KOPT-K1 (cell line): ENCODE results near the gene ATP5ME.

Experiments used
- H3K27ac ChIP-seq: fragments of 200-600 bp; sonication (generic); 2 replicates; pipeline ENCODE4 v1.5.1; 2016; ENCODE audit warnings: antibody characterized with exemption, mild to moderate bottlenecking, low read depth, low read length; ENCODE audit not compliant: poor library complexity, severe bottlenecking
- H3K36me3 ChIP-seq: fragments of 200-600 bp; sonication (generic); 2 replicates; pipeline ENCODE4 v1.5.1; 2017; ENCODE audit warnings: antibody characterized with exemption, mild to moderate bottlenecking, low read length, moderate library complexity; ENCODE audit not compliant: insufficient read depth
- H3K9me3 ChIP-seq: fragments of 200-600 bp; sonication (generic); 2 replicates; pipeline ENCODE4 v1.5.1; 2017; ENCODE audit warnings: antibody characterized with exemption, low read length, mild to moderate bottlenecking; ENCODE audit not compliant: insufficient read depth, poor library complexity, severe bottlenecking

The ATP5ME gene

DNA sequence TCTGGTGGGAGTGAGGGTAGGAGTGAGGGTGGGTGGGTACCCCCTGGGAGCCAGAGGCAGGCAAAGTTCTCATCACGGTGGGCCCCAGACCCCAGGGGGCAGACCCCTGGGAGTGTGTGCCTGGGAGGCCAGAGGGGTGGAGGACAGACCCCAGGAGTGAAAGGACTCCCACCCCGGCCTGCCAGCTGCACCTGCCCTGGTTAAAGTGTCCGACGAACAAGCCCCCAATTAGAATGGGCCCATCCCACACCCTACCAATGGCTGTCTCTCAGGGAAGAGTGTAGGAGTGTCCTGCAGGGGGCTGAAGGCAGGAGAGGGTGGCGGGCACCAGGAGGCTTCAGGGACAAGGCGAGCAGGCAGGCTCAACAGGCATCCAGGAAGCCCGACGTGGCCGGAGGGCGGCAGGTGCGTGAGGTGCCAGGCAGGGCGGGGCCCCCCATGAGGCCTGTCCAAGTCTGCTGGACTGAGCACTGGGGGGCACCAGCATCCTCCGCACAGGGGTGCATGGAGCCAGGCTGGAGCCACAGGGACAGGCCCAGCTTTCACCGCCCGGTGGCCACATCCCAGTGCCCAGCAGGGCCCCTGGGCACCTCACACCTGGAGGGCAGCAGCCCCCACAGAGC lies 40.0 kb downstream of the ATP5ME start:
- Histone ChIP-seq H3K27ac (no peak overlapping the region), H3K36me3 (no peaks in the 10 kb centered on the region), H3K9me3 (peaks cover 46% of the 10 kb centered on the region)

DNA sequence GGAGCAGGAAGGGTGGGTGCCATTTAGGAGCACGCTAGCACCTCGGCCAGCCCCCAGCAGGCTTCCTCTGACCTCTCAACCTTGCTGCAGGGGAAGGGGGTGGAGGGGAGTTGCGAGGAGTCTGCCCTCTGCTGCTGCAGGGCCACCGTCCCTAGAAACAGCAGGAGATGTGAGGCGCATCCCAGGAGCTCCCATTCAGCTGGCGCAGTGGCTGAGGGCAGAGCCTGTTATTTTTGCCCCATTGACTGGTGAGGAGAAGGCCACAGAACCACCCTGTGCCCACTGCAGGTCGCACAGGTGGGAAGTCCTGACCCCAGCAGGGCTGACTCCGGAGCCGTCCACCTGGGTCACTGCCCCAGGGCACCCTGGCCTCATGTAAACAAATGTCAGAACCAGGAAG lies 40.7 kb downstream of the ATP5ME start:
- H3K9me3 ChIP-seq: peaks cover 53% of the 10 kb centered on the region
- H3K36me3 ChIP-seq: no peaks in the 10 kb centered on the region
- H3K27ac ChIP-seq: no peak overlapping the region

DNA sequence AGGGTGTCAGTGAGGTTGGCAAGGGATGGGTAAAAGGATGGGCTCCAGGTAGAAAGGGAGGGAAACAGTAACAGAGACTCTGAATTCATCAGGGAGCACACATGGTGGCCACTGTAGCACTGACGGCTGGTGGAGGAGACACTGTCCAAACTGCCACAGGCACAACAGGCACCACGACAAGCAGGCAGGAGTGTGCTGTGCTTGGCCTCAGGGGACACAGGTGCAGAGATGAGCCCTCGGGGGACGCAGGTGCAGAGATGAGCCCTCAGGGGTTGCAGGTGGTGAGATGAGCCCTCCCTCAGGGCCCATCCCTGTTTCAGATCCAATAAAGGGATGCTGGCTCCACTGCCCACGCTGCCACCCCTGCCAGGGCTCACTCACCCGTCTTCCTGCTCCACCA lies 41.1 kb downstream of the ATP5ME start:
- Histone ChIP-seq H3K36me3 (no peaks in the 10 kb centered on the region), H3K9me3 (peaks cover 54% of the 10 kb centered on the region), H3K27ac (no peak overlapping the region)

DNA sequence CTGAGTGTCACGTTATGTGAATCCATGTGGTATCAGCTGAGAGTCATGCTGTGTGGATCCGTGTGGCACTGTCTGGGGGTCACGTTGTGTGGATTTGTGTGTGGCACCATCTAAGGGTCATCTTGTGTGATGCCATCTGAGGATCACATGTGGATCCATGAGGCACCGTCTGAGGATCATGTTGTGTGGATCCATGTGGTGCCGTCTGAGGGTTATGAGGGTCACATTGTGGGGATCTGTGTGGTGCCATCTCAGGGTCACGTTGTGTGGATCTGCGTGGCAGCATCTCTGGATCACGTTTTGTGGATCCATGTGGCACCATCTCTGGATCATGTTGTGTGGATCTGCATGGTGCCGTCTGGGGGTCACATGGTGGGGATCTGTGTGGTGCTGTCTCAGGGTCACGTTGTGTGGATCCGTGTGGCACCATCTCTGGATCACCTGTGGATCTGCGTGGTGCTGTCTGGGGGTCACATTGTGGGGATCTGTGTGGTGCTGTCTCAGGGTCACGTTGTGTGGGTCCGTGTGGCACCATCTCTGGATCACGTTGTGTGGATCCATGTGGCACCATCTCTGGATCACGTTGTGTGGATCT lies 41.8 kb downstream of the ATP5ME start:
- Histone ChIP-seq H3K9me3 (peaks cover 54% of the 10 kb centered on the region), H3K36me3 (no peaks in the 10 kb centered on the region), H3K27ac (no peak overlapping the region)

DNA sequence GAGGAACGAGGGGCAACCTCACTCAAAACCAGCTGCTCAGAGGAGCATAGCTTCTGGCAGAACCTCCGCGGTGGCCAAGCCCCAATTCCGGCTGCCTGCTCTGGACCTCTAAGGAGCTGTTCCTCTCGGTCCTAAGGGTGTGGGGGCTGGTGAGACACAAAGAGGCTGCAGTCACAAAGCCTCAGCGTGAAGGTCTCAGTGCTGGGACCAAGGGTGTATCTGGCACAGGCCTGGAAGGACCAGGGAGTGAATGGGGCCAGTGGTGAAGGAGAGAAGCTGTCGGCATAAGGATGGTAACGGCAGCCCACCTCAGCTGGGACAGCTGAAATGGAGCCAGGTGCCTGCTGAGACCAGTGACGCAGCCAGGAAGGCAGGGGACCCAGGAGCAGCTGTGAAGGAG lies 43.4 kb downstream of the ATP5ME start:
- Histone ChIP-seq H3K9me3 (peaks cover 61% of the 10 kb centered on the region), H3K27ac (no peak overlapping the region), H3K36me3 (no peaks in the 10 kb centered on the region)

DNA sequence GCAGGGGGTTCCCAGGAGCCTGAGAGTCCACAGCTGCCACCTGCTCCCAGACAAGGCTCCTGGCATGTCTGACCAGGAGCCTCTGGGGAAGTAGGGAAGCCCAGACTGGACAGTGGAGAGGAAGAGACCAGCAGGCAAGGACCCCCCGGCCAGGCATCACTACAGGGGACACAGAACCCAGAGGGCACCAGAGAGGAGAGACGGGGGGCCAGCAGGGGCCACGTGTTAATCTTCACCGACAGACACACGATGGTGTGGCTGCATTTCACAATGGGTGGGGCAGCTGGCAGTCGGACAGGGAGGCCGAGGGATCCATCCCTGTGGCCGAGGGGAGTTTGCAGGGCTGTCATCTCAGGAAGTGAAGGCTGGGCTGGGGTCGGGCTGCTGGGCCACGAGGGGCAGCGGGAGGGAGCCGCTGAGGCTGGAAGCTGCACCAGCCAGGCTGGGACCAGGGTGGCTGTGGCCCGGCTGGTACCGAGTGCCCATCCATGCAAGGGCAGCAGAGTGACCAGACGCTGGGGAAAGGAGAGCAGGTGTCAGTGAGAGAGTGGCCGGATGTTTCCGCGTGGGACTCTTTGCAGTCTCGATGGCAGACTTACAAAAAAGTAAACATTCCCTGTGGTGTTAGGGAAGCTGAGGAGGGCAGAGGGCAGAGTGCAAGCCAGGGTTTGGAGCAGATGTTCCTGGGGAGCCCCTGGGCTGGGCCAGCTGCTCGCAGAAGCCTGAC lies 44.0 kb downstream of the ATP5ME start:
- Histone ChIP-seq H3K27ac (no peak overlapping the region), H3K9me3 (peaks cover 61% of the 10 kb centered on the region), H3K36me3 (no peaks in the 10 kb centered on the region)

DNA sequence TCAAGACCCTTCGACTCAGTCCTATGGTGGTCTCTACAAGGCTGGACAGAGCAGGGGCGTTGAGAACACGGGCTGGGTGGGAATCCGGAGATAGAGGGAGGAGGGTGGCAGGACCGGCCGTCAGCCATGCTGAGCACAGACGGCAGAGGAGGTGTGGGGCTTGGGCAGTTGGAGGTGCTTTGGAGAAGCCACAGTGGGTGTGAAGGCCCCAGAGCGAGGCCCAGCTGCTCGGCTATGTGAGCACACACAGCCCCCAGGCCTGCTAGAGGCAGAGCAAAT lies 44.5 kb downstream of the ATP5ME start:
- H3K27ac ChIP-seq: no peak overlapping the region
- H3K9me3 ChIP-seq: peaks cover 61% of the 10 kb centered on the region
- no peaks in the 10 kb centered on the region for H3K36me3 ChIP-seq

DNA sequence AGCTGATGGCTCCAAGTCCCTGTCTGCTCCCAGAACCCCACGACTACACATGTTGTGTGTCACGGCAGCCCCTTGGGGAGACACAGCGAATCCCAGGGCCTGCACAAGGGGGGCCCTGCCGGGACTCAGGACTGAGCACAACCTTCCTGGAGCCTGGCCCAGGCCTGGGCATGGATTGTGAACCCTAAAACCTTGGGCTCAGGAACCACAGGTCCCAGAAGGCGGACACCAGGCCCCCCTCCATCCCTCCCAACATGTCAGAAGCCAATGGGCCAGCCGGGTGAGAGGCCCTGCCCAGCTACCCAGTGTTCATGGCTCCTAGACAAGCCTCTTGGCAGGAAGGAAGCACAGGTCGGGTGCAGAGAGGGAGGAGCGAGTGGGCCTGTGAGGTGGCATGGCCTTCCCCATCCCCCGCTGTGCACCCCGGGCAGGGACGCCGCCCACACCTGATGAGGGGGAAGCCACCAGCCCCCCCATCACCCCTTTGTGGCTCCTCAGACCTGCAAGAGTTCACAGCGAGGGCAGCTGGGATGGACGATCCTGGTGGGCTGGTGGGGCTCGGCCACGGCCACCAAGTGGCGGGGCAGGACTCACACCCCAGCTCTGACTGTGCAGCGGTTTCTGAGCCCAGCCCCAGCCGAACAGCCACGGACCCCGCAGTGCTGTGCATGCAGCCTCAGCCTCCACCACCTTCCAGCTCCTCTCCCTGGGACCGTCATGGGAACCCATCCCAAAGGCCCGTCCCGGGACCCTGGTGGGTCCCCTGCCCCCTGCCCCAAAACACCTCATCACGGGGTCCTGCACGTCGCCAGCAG lies 45.0 kb downstream of the ATP5ME start:
- H3K36me3 ChIP-seq: no peaks in the 10 kb centered on the region
- H3K27ac ChIP-seq: no peak overlapping the region
- peaks cover 61% of the 10 kb centered on the region for H3K9me3 ChIP-seq

DNA sequence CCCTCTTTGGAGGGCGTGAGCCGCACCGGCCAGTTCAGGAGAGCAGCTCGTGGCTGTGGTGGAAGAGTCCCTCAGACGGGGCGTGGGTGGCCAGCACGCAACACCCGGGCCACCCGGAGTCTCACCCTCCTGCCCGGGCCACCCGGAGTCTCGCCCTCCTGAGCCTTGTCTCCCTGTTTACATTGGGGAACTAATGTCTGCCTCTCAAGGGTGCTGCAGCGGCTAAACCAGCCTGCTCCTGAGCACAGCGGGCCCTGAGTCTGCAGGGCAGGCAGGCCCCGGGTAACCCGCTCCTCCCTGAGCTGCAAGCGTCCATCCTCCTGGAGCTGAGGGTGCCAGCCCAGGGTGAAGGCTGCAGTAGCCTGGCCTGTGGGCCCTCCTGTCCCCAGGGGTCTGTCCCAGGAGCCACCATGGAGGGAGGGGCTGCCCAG lies 45.8 kb downstream of the ATP5ME start:
- Histone ChIP-seq H3K9me3 (peaks cover 57% of the 10 kb centered on the region), H3K27ac (no peak overlapping the region), H3K36me3 (no peaks in the 10 kb centered on the region)

DNA sequence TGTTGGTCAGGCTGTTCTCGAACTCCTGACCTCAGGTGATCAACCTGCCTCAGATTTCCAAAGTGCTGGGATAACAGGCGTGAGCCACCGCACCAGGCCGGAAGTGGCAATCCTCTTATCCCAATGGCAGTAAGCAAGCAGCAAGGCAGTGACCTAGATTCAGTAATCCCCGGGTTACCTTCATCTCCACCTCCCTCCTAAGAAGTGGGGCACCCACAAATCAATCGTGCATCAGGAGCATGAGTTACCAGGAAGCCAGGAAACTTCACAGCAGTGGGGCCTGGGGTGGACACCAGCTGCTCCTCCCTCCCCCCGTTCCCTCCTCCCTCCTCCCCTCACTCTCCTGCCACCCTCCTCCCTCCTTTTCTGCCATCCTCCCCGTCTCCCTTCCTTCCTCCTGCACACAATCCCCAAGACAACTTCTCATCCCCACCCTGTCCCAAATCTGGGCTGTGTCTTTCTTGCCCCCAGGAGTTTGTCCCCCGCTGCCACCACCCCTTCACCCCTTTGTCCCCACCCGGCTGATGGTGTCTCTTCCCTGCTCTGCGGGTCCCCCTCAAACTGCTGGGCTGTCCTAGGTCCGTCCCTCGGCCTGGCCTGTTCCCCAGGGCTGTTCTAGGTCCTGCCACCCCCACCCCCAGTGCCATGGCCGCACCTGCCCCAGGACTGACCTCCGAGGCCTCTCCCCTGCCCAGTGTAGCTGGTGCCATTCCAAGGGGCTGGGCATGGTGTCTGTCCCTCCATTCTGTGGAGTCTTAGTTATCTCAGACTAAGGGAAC lies 46.5 kb downstream of the ATP5ME start:
- H3K36me3 ChIP-seq: no peaks in the 10 kb centered on the region
- H3K27ac ChIP-seq: no peak overlapping the region
- H3K9me3 ChIP-seq: peaks cover 57% of the 10 kb centered on the region

DNA sequence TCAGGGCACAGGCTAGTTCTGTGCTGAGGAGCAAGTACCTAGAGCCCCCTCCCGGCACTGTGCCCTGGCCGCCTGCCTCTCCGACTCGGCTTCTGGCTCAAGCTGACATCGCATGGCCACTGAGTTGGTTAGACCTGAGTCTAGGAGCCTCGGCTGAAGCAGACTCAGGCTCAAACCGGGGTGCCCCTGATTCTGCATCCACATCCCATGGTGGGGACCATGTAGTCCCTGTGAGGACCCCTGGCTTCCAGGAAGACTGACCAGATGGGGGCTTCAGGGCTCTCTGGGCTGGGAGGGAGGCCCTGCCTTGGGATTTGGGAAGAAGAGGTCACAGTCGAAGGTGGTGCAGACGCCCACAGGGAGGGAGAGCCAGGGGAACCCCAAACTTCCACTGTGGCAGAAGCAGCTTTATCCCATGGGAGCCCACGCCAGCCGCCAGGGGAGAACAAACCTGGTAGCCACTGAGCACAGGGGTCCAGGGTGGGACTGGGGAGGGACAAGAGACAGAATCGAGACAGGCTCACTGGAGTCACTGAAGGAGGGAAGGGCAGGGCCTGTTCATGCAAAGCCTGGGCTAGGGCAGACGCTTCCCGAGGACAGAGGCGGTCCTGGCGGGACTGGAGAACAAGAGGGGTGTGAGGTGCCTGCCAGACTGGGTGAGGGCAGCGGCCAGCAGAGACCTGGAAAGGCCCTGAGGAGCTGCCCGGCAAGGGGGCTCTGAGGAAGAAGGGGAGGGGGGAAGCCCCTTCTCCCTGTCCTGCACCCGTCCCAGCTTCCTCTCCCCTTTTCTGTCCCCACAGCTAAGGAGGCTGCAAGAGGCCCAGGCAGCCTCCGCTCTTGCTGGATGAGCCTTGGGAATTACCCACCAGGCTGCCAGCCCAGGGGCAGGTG lies 47.6 kb downstream of the ATP5ME start:
- H3K9me3 ChIP-seq: peaks cover 51% of the 10 kb centered on the region
- no peak overlapping the region for H3K27ac ChIP-seq
- H3K36me3 ChIP-seq: no peaks in the 10 kb centered on the region

DNA sequence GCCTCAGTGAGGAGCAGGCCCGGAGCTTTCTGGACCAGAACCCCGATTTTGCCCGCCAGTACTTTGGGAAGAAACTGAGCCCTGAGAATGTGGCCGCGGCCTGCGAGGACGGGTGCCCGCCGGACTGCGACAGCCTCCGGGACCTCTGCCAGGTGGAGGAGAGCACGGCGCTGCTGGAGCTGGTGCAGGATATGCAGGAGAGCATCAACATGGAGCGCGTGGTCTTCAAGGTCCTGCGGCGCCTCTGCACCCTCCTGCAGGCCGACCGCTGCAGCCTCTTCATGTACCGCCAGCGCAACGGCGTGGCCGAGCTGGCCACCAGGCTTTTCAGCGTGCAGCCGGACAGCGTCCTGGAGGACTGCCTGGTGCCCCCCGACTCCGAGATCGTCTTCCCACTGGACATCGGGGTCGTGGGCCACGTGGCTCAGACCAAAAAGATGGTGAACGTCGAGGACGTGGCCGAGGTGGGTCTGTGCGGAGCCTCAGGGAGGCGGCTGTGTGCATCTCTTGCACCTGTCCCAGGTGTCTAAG lies 48.4 kb downstream of the ATP5ME start:
- no peak overlapping the region for H3K27ac ChIP-seq
- H3K36me3 ChIP-seq: no peaks in the 10 kb centered on the region
- H3K9me3 ChIP-seq: peaks cover 44% of the 10 kb centered on the region

DNA sequence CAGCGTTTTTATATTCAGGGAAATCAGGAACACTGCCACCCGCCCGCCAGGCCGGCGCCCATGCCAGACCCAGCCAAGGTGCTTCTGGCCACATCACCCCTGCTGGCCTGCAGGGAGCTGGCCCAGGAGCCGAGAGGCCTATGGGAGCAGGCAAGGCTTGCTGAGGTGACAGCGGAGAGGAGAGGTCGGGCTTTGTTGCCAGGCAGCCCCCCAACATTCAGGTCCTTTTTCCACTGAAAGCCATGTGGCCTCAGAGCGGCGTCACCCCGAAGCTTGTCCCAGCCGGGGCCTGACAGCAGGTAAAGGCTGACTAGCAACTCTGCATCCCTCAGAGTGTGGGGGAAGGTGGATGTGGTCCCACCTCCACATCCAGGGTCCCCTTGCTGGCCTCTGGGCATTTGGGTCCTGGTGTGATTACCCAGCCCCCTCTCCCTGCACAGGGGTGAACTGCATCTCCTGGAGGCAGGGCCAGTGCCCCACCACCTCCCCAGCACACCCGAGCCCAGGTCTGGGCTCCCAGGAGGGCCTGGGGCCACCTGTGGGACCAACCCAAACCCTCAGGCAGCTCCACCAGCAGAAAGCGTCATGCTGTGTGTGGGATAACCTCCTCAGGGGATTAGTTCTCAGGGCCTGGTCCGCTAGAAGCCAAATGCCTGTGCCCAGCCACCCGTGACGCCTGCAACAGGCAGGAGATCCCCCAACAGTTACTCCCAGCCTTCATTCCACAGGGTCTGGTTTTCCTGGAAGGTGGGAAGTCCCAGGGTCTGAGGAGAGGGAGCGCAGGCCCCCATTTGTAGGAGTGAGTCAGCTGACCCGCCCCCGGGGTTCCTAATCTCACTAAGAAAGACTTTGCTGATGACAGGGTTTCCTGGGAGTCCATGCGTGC lies 49.1 kb downstream of the ATP5ME start, which contains the start of gene PDE6B:
PDE6B (plus strand) TSS at position 869 of the 886 bp plus-strand sequence. CDS start 54 bp downstream, outside the sequence.
- no peaks in the 10 kb centered on the region for H3K36me3 ChIP-seq
- H3K27ac ChIP-seq: no peak within 1 kb of the TSS

More for the DNA sequence above, 49.1 kb downstream of the ATP5ME start, which contains the start of gene PDE6B:
- H3K9me3 ChIP-seq: peaks cover 37% of the 10 kb centered on the region
